B cell (primary cell): ENCODE measurements around the gene TIMM17A. TPM values are rescaled to one million over a fixed set of nuclear protein-coding genes. Genes with fewer than 3 reads are reported as not detected.

Source experiments
- ATAC-seq: fragments of 200-7000 bp; cut with Tn5 transposase; one replicate; pipeline ENCODE4 v1.10.0; 2021; ENCODE audit warnings: low read depth, mild to moderate bottlenecking, moderate number of reproducible peaks, moderate library complexity
- CTCF ChIA-PET: fragments of 350-600 bp; sonication (Branson Sonifier 250); formaldehyde crosslinking; loops from one replicate; lab custom pipeline; 2021; ENCODE audit warnings: antibody characterized with exemption, inconsistent platforms; lab: Charles Lee
- POLR2A ChIA-PET: fragments of 350-600 bp; sonication (Branson Sonifier 250); formaldehyde crosslinking; loops from one replicate; lab custom pipeline; 2021; ENCODE audit warnings: antibody characterized with exemption; lab: Charles Lee
- DNase-seq: peaks from one replicate; pipeline ENCODE4 v3.0.0; 2013
- H2AFZ ChIP-seq: 2 replicates; pipeline ENCODE4 v1.6.1; 2012; ENCODE audit warnings: mild to moderate bottlenecking, low read depth, low read length; ENCODE audit not compliant: insufficient read depth, poor library complexity, severe bottlenecking
- H3K27ac ChIP-seq, 2 donors: 1 replicate in 1 of 2; 2 replicates in 1 of 2; pipeline ENCODE4 v1.5.1; 2012 to 2013; ENCODE audit warnings: low read length in 2 of 2, mild to moderate bottlenecking in 2 of 2, moderate library complexity in 1 of 2
- H3K27me3 ChIP-seq, 4 experiments: fragments of 200-600 bp in 1 of 4; sonication (generic) in 1 of 4; replicated peaks in 1 of 4; 1 replicate in 2 of 4; 2 replicates in 2 of 4; pipeline versions ENCODE4 v1.6.1 to v1.7.0; 2013 to 2016; ENCODE audit warnings: low read length in 3 of 4, mild to moderate bottlenecking in 2 of 4, mixed read lengths in 1 of 4, moderate library complexity in 1 of 4; ENCODE audit not compliant: insufficient read depth in 4 of 4, control insufficient read depth in 3 of 4; ENCODE audit errors: control extremely low read depth in 1 of 4
- H3K36me3 ChIP-seq, 2 experiments: replicated peaks in 1 of 2; 1 replicate in 1 of 2; 2 replicates in 1 of 2; pipeline versions ENCODE4 v1.6.1 to v1.7.1; 2013; ENCODE audit warnings: low read length in 1 of 2; ENCODE audit not compliant: insufficient read depth in 2 of 2, control insufficient read depth in 1 of 2; ENCODE audit errors: control extremely low read depth in 1 of 2, extremely low read depth in 1 of 2
- H3K4me1 ChIP-seq, 2 donors: fragments of 200-600 bp in 1 of 2; sonication (generic) in 1 of 2; 1 replicate in 1 of 2; 2 replicates in 1 of 2; pipeline versions ENCODE4 v1.5.1 to v1.6.1; 2013 to 2017; ENCODE audit warnings: low read length in 2 of 2; ENCODE audit not compliant: control insufficient read depth in 2 of 2, insufficient read depth in 2 of 2
- H3K4me2 ChIP-seq: replicated peaks from 2 replicates; pipeline ENCODE3; 2012; ENCODE audit warnings: mild to moderate bottlenecking, low read depth, low read length; ENCODE audit not compliant: poor library complexity, severe bottlenecking
- H3K4me3 ChIP-seq, 5 experiments: fragments of 200-600 bp in 1 of 5; sonication (generic) in 1 of 5; 1 replicate in 3 of 5; 2 replicates in 2 of 5; pipeline versions ENCODE4 v1.5.1 to v1.7.0; 2011 to 2016; ENCODE audit warnings: low read length in 4 of 5, mild to moderate bottlenecking in 4 of 5, low read depth in 2 of 5, control low read depth in 1 of 5, moderate library complexity in 1 of 5; ENCODE audit not compliant: insufficient read depth in 1 of 5; ENCODE audit errors: control extremely low read depth in 1 of 5, extremely low read depth in 1 of 5
- H3K79me2 ChIP-seq: fragments of 200-600 bp; sonication (generic); one replicate; pipeline ENCODE4 v1.6.0; 2016; ENCODE audit warnings: low read length; ENCODE audit not compliant: control insufficient read depth, insufficient read depth
- H3K9ac ChIP-seq: fragments of 200-600 bp; sonication (generic); 2 replicates; pipeline ENCODE4 v1.6.1; 2017; ENCODE audit warnings: mild to moderate bottlenecking, low read length, moderate library complexity
- H3K9me3 ChIP-seq, 3 donors: one replicate each; pipeline versions ENCODE4 v1.6.1 to v1.7.1; 2013; ENCODE audit warnings: low read length in 2 of 3; ENCODE audit not compliant: control insufficient read depth in 2 of 3, insufficient read depth in 1 of 3; ENCODE audit errors: control extremely low read depth in 1 of 3
- H4K20me1 ChIP-seq: 2 replicates; pipeline ENCODE4 v1.6.0; 2012; ENCODE audit warnings: mild to moderate bottlenecking, low read length; ENCODE audit not compliant: insufficient read depth, control insufficient read depth, poor library complexity, severe bottlenecking
- H3K27ac Mint-ChIP-seq: one replicate; pipeline ENCODE4 v1.8.0; 2021; ENCODE audit warnings: mixed read lengths
- H3K27me3 Mint-ChIP-seq: one replicate; pipeline ENCODE4 v1.8.0; 2021; ENCODE audit warnings: mixed read lengths
- H3K4me1 Mint-ChIP-seq: one replicate; pipeline ENCODE4 v1.8.0; 2021; ENCODE audit warnings: mixed read lengths
- H3K4me3 Mint-ChIP-seq: one replicate; pipeline ENCODE4 v1.8.0; 2021; ENCODE audit warnings: mixed read lengths
- H3K9me3 Mint-ChIP-seq: one replicate; pipeline ENCODE4 v1.8.0; 2022; ENCODE audit warnings: mixed read lengths; ENCODE audit not compliant: insufficient read depth
- CTCF ChIP-seq: fragments of 200-600 bp; IDR thresholded peaks from one replicate; pipeline ENCODE4 v1.8.0; 2022; ENCODE audit warnings: antibody characterized with exemption, mild to moderate bottlenecking
- EZH2 ChIP-seq: IDR thresholded peaks from 2 replicates; pipeline ENCODE4 v1.6.1; 2012; ENCODE audit warnings: borderline replicate concordance, low read depth, mild to moderate bottlenecking, moderate library complexity, low read length; ENCODE audit not compliant: insufficient read depth, poor library complexity, severe bottlenecking
- WGBS: methylation state at CpG from one replicate; pipeline ENCODE4 v1.1.5; 2013; ENCODE audit warnings: missing lambda C conversion rate; ENCODE audit not compliant: insufficient coverage; 5-methylcytosine and 5-hydroxymethylcytosine counted together
- intact Hi-C: fragments of 100-400 bp; cut with micrococcal nuclease; formaldehyde crosslinking; loops from one replicate; pipeline ENCODE4 v1.10.0; 2022
- polyA minus RNA-seq: library from RNA; depleted of rRNA, polyadenylated mRNA; stranded (reverse); fragments of >200 nt; gene quantifications from 2 replicates; pipeline ENCODE4 v1.2.3, GENCODE V29; 2012
- polyA plus RNA-seq: library from polyadenylated mRNA; depleted of rRNA; stranded (reverse); fragments of >200 nt; gene quantifications from 2 replicates; pipeline ENCODE4 v1.2.3, GENCODE V29; 2012
- total RNA-seq, 2 donors: library from RNA; stranded (reverse); fragments of 120-200 nt in 1 of 2; gene quantifications; 1 replicate in 1 of 2; 2 replicates in 1 of 2; pipeline versions ENCODE4 v1.2.3 to v1.2.4, GENCODE V29; 2013 to 2022

TIMM17A gene
- total RNA-seq (31.5 and 32.3 TPM in 2 replicates), polyA plus RNA-seq (13.7 and 40.7 TPM in 2 replicates), polyA minus RNA-seq (6.2 and 9.8 TPM in 2 replicates)
- total RNA-seq (2013), result 24.7 TPM

- H2AFZ ChIP-seq, result peak within 1 kb of the TSS; percentile 94
- 2% methylated on average over 41 of the region's 43 CpGs for WGBS
- peak within 1 kb of the TSS; percentile 79 for H3K4me2 ChIP-seq
- TF ChIP-seq CTCF (no peak), EZH2 (no peak)
- peaks cover 44% of the 10 kb centered on the region for H3K79me2 ChIP-seq
- Mint-ChIP-seq H3K27ac (peak within 1 kb of the TSS; percentile 96), H3K4me1 (peaks cover 26% of the 10 kb centered on the region), H3K27me3 (no peaks in the 10 kb centered on the region), H3K9me3 (no peaks in the 10 kb centered on the region), H3K4me3 (peak within 1 kb of the TSS; percentile 98)
- H3K27me3 ChIP-seq, result no peaks in the 10 kb centered on the region
- POLR2A ChIA-PET, result interaction anchor here (0.7 kb wide), 4 partner anchors 13 to 1325 kb away, joined by 3 to 7 read pairs (median 5); no protein-coding TSS in a partner anchor
- H3K4me3 ChIP-seq, result peak within 1 kb of the TSS; percentile 72 to 98 (median 75)
- peak within 1 kb of the TSS; percentile 95 for H3K9ac ChIP-seq
- ATAC-seq, result peak; percentile 99
- H3K36me3 ChIP-seq, result peaks cover 3 to 18% of the 10 kb centered on the region in 2 experiments
- DNase-seq, result peak; percentile 95
- no peaks in the 10 kb centered on the region for H4K20me1 ChIP-seq
- intact Hi-C loops, result loop anchor here (1.0 to 10.0 kb wide), 3 partner anchors 28 to 1910 kb away; partner anchors contain the start of gene SNRPE
- peaks cover 12 to 15% of the 10 kb centered on the region in 2 donors for H3K4me1 ChIP-seq
- CTCF ChIA-PET, result interaction anchor here (1.5 kb wide), 1 partner anchor 77 kb away, joined by 4 read pairs; no protein-coding TSS in a partner anchor
- H3K9me3 ChIP-seq, result no peaks in the 10 kb centered on the region
- H3K27ac ChIP-seq, result peak within 1 kb of the TSS; percentile 73 to 89
These were observed at the start of gene TIMM17A for GRCh38 chr1:201955009-201955728. TIMM17A (plus strand) TSS chr1:201955503; CDS start chr1:201955527, 24 bp downstream.

DNA sequence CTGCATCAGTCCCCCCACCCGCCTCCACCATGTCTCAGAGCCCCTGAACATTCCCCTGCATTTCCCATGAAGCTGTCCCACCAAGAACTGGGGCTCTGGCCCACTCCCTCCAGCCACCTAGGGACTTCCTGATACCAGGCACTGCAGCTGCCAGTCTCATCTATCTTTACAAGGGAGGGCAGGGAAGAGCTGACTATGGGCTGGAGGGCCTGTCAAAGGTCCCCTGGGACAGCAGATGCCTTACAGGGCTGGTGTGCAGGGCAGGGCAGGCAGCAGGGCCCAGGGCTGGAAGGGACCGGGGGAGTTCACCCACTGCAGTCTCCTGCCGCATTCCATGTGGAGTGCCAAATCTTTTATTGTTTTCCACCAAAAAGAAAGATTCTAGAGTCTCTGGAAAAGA is 49.0 kb upstream of the TIMM17A start:
- Histone ChIP-seq H3K4me1 (no peaks in the 10 kb centered on the region), H3K79me2 (no peaks in the 10 kb centered on the region), H3K4me3 (no peak overlapping the region), H4K20me1 (no peaks in the 10 kb centered on the region), H3K36me3 (no peaks in the 10 kb centered on the region), H3K27me3 (no peaks in the 10 kb centered on the region), H3K27ac (no peak overlapping the region), H3K9me3 (no peaks in the 10 kb centered on the region), H3K9ac (no peak overlapping the region), H2AFZ (no peak overlapping the region), H3K4me2 (no peak overlapping the region)
- no peak for DNase-seq
- no peak for TF ChIP-seq CTCF
- TF ChIP-seq EZH2, result no peak
- intact Hi-C loops, result no loop called here
- ChIA-PET POLR2A (no interaction called here), CTCF (interaction anchor here (1.7 kb wide), 1 partner anchor 10 kb away, joined by 6 read pairs; no protein-coding TSS in a partner anchor)
- ATAC-seq, result no peak
- 100% methylated on average over 3 of the region's 3 CpGs for WGBS
- Mint-ChIP-seq H3K27me3 (peaks cover 8% of the 10 kb centered on the region), H3K9me3 (no peaks in the 10 kb centered on the region), H3K27ac (no peak overlapping the region), H3K4me1 (no peaks in the 10 kb centered on the region), H3K4me3 (no peak overlapping the region)
